Measurements from ENCODE around the gene DDOST. TPM values are rescaled to one million over a fixed set of nuclear protein-coding genes. Genes with fewer than 3 reads are reported as not detected.

The DDOST gene
- total RNA-seq, 1 donor from 2014 or later: 347 TPM

GRCh38 chr1:20648438-20648837 lies 12.7 kb downstream of the DDOST start:
- Histone ChIP-seq H3K36me3 (ENCODE audit: control insufficient read depth, insufficient read depth, low read length) (peaks cover 3% of the 10 kb centered on the region), H3K4me3 (ENCODE audit: low read depth, low read length) (no peak overlapping the region), H3K27me3 (ENCODE audit: control insufficient read depth, insufficient read depth, low read length) (no peaks in the 10 kb centered on the region)
- no peak for TF ChIP-seq CTCF (IDR thresholded peaks at IDR 0.05; ENCODE audit: insufficient read depth, low read length, poor library complexity, severe bottlenecking)
- DNase-seq (ENCODE audit: low read depth): no peak

GRCh38 chr1:20645414-20645813 lies 15.8 kb downstream of the DDOST start:
- Histone ChIP-seq H3K27me3 (ENCODE audit: control insufficient read depth, insufficient read depth, low read length) (no peaks in the 10 kb centered on the region), H3K36me3 (ENCODE audit: control insufficient read depth, insufficient read depth, low read length) (no peaks in the 10 kb centered on the region), H3K4me3 (ENCODE audit: low read depth, low read length) (no peak overlapping the region)
- no peak for DNase-seq (ENCODE audit: low read depth)
- TF ChIP-seq CTCF (IDR thresholded peaks at IDR 0.05; ENCODE audit: insufficient read depth, low read length, poor library complexity, severe bottlenecking): no peak

- DNase-seq (ENCODE audit: low read depth): no peak
- TF ChIP-seq CTCF (IDR thresholded peaks at IDR 0.05; ENCODE audit: insufficient read depth, low read length, poor library complexity, severe bottlenecking): no peak
- H3K36me3 ChIP-seq (ENCODE audit: control insufficient read depth, insufficient read depth, low read length): peaks cover 2% of the 10 kb centered on the region
- H3K27me3 ChIP-seq (ENCODE audit: control insufficient read depth, insufficient read depth, low read length): no peaks in the 10 kb centered on the region
- no peak overlapping the region for H3K4me3 ChIP-seq (ENCODE audit: low read depth, low read length)
These were observed 16.8 kb downstream of the DDOST start for GRCh38 chr1:20644416-20644815.

GRCh38 chr1:20643080-20643479 lies 18.1 kb downstream of the DDOST start:
- TF ChIP-seq CTCF (IDR thresholded peaks at IDR 0.05; ENCODE audit: insufficient read depth, low read length, poor library complexity, severe bottlenecking): no peak
- DNase-seq (ENCODE audit: low read depth): no peak
- no peaks in the 10 kb centered on the region for H3K27me3 ChIP-seq (ENCODE audit: control insufficient read depth, insufficient read depth, low read length)
- H3K4me3 ChIP-seq (ENCODE audit: low read depth, low read length): no peak overlapping the region
- peaks cover 3% of the 10 kb centered on the region for H3K36me3 ChIP-seq (ENCODE audit: control insufficient read depth, insufficient read depth, low read length)

GRCh38 chr1:20641975-20642374 lies 19.2 kb downstream of the DDOST start:
- peaks cover 3% of the 10 kb centered on the region for H3K36me3 ChIP-seq (ENCODE audit: control insufficient read depth, insufficient read depth, low read length)
- no peak for DNase-seq (ENCODE audit: low read depth)
- no peak overlapping the region for H3K4me3 ChIP-seq (ENCODE audit: low read depth, low read length)
- TF ChIP-seq CTCF (IDR thresholded peaks at IDR 0.05; ENCODE audit: insufficient read depth, low read length, poor library complexity, severe bottlenecking): no peak
- no peaks in the 10 kb centered on the region for H3K27me3 ChIP-seq (ENCODE audit: control insufficient read depth, insufficient read depth, low read length)

GRCh38 chr1:20640183-20640597 lies 21.0 kb downstream of the DDOST start:
- Histone ChIP-seq H3K27me3 (ENCODE audit: control insufficient read depth, insufficient read depth, low read length) (no peaks in the 10 kb centered on the region), H3K4me3 (ENCODE audit: low read depth, low read length) (no peak overlapping the region), H3K36me3 (ENCODE audit: control insufficient read depth, insufficient read depth, low read length) (peaks cover 3% of the 10 kb centered on the region)
- no peak for DNase-seq (ENCODE audit: low read depth)
- TF ChIP-seq CTCF (IDR thresholded peaks at IDR 0.05; ENCODE audit: insufficient read depth, low read length, poor library complexity, severe bottlenecking): peak; percentile 77
